ENCODE measurements around the gene PLTP. TPM values are rescaled to one million over a fixed set of nuclear protein-coding genes. Genes with fewer than 3 reads are reported as not detected.

PLTP gene
- total and polyA plus RNA-seq, 2 of the 13 experiments (the other 11 are each of a cell fraction or from before 2014, with no cell fraction given), result 16.9 to 28.6 TPM

GRCh38 chr20:45867136-45867818 is 44.7 kb downstream of the PLTP start (continued):
- TF ChIP-seq SMC3 (IDR thresholded peaks at IDR 0.05; ENCODE audit: low read length) (no peak), ZNF607 (CRISPR knock-in tag; IDR thresholded peaks at IDR 0.05; ENCODE audit: borderline replicate concordance) (no peak), ZMYM4 (CRISPR knock-in tag; IDR thresholded peaks at IDR 0.05) (no peak), RNF219 (CRISPR knock-in tag; IDR thresholded peaks at IDR 0.05) (no peak), ZNF34 (CRISPR knock-in tag; IDR thresholded peaks at IDR 0.05; ENCODE audit: borderline replicate concordance) (no peak), PLRG1 (conservative IDR thresholded peaks at IDR 0.05) (no peak), ZNF460 (CRISPR knock-in tag; IDR thresholded peaks at IDR 0.05; ENCODE audit: borderline replicate concordance) (peak; percentile 94), FLYWCH1 (CRISPR knock-in tag; IDR thresholded peaks at IDR 0.05) (no peak), ELF4 (CRISPR knock-in tag; IDR thresholded peaks at IDR 0.05; ENCODE audit: borderline replicate concordance) (no peak), BCL6 (CRISPR knock-in tag; IDR thresholded peaks at IDR 0.05) (no peak), MAFF (IDR thresholded peaks at IDR 0.05; ENCODE audit: low read depth, low read length) (peak; percentile 77), ZNF629 (CRISPR knock-in tag; conservative IDR thresholded peaks at IDR 0.05) (no peak), TFDP2 (CRISPR knock-in tag; IDR thresholded peaks at IDR 0.05) (no peak), KLF12 (CRISPR knock-in tag; IDR thresholded peaks at IDR 0.05; ENCODE audit: borderline replicate concordance) (no peak), RXRA (CRISPR knock-in tag; IDR thresholded peaks at IDR 0.05) (no peak), ZNF382 (CRISPR knock-in tag; IDR thresholded peaks at IDR 0.05; ENCODE audit: borderline replicate concordance) (no peak), PHF21A (CRISPR knock-in tag; IDR thresholded peaks at IDR 0.05) (no peak), ADNP (CRISPR knock-in tag; IDR thresholded peaks at IDR 0.05) (peak; percentile 76; the same call in 1 of the 2 replicates), ZXDC (CRISPR knock-in tag; IDR thresholded peaks at IDR 0.05) (no peak), HNF4A (CRISPR knock-in tag; IDR thresholded peaks at IDR 0.05) (peak; percentile 28; the same call in 1 of the 2 replicates), GTF3A (CRISPR knock-in tag; conservative IDR thresholded peaks at IDR 0.05) (no peak), ZNF766 (CRISPR knock-in tag; IDR thresholded peaks at IDR 0.05; ENCODE audit: borderline replicate concordance) (0 out of 2 replicates have a peak, but pooled peaks have one; percentile 51), ZFP82 (CRISPR knock-in tag; IDR thresholded peaks at IDR 0.05; ENCODE audit: borderline replicate concordance) (no peak), ZUFSP (CRISPR knock-in tag; IDR thresholded peaks at IDR 0.05; ENCODE audit: borderline replicate concordance) (no peak)

Measured in HepG2 (cell line).